Kidney (tissue), 14 donors: Measurements from ENCODE around the gene KIF12. TPM values are rescaled to one million over a fixed set of nuclear protein-coding genes. Genes with fewer than 3 reads are reported as not detected.

Source experiments
- DNase-seq, 5 donors: peaks; one replicate each; pipeline ENCODE4 v3.0.0-alpha.2; 2013 to 2020
- FAIRE-seq: peaks from 2 replicates; lab custom pipeline; 2012; peaks lifted over from hg19 to GRCh38; lab: Jason Lieb, UNC
- H3K27ac ChIP-seq, 2 donors: one replicate each; pipeline ENCODE4 v1.7.0; 2013; ENCODE audit warnings: low read depth in 2 of 2, low read length in 2 of 2, inconsistent platforms in 1 of 2
- H3K27me3 ChIP-seq: one replicate; pipeline ENCODE4 v1.7.1; 2013; ENCODE audit warnings: low read length, inconsistent platforms; ENCODE audit not compliant: control insufficient read depth, insufficient read depth
- H3K36me3 ChIP-seq, 3 donors: one replicate each; pipeline versions ENCODE4 v1.7.0 to v1.7.1; 2013; ENCODE audit warnings: low read length in 3 of 3, control low read depth in 1 of 3, inconsistent platforms in 1 of 3; ENCODE audit not compliant: insufficient read depth in 3 of 3, control insufficient read depth in 2 of 3
- H3K4me1 ChIP-seq, 3 donors: one replicate each; pipeline versions ENCODE4 v1.7.0 to v1.7.1; 2013; ENCODE audit warnings: low read length in 3 of 3, inconsistent platforms in 1 of 3, low read depth in 1 of 3; ENCODE audit not compliant: control insufficient read depth in 2 of 3, insufficient read depth in 2 of 3
- H3K4me3 ChIP-seq, 3 donors: one replicate each; pipeline versions ENCODE4 v1.7.0 to v1.8.1; 2013; ENCODE audit warnings: low read length in 3 of 3, control low read depth in 1 of 3, inconsistent platforms in 1 of 3
- H3K9ac ChIP-seq, 3 donors: one replicate each; pipeline versions ENCODE4 v1.7.0 to v1.7.1; 2013; ENCODE audit warnings: low read length in 3 of 3, control low read depth in 1 of 3, inconsistent platforms in 1 of 3
- H3K9me3 ChIP-seq, 3 donors: one replicate each; pipeline versions ENCODE4 v1.7.0 to v1.7.1; 2013; ENCODE audit warnings: low read length in 3 of 3, control low read depth in 1 of 3, inconsistent platforms in 1 of 3; ENCODE audit not compliant: control insufficient read depth in 2 of 3, insufficient read depth in 1 of 3
- CTCF ChIP-seq: IDR thresholded peaks from 3 replicates; pipeline ENCODE4 v1.5.1; 2012; ENCODE audit warnings: mild to moderate bottlenecking, moderate library complexity, borderline replicate concordance; ENCODE audit not compliant: insufficient read depth; ENCODE audit errors: extremely low read depth
- intact Hi-C: fragments of 100-400 bp; cut with DNase I; formaldehyde crosslinking; loops from one replicate; pipeline ENCODE4 v1.11.1; 2022
- polyA plus RNA-seq: library from polyadenylated mRNA; stranded (reverse); fragments of 350-450 nt; fragmentation: Illumina TruSeq; extraction: RNeasy Lipid Tissue Mini Kit (QIAGEN cat#74804); gene quantifications from one replicate; pipeline ENCODE4 v1.2.3, GENCODE V29; 2014; ENCODE audit warnings: low read depth, low replicate concordance; ENCODE audit not compliant: insufficient read depth
- total RNA-seq: library from RNA; stranded (reverse); fragmentation: NEBNext Ultra II Directional; extraction: Animal tissue kit (Norgen Biotek cat#: 25700); gene quantifications from one replicate; pipeline ENCODE4 v1.2.1, GENCODE V29; 2021
- donor health status: control.
- donor health status: control.
- donor health status: control.
- donor health status: control.
- donor health status: control.
- donor health status: DM: yes; HTN: yes; CAD: no.
- donor health status: Normal renal cell carcinoma (clear cell type).

The KIF12 gene
- total and polyA plus RNA-seq, 2 donors from 2014 or later = 155 to 202 TPM

- Histone ChIP-seq H3K4me3 (no peak overlapping the region), H3K4me1 (no peaks in the 10 kb centered on the region), H3K36me3 (no peaks in the 10 kb centered on the region), H3K27me3 (no peaks in the 10 kb centered on the region), H3K9me3 (peaks cover 0 to 8% (median 0%) of the 10 kb centered on the region in 3 donors), H3K27ac (no peak overlapping the region), H3K9ac (no peak overlapping the region)
- DNase-seq = peak in 4 of 5 donors; percentile 33 to 82 (median 54)
- intact Hi-C loops = no loop called here
- no peak for FAIRE-seq
- no peak for TF ChIP-seq CTCF
Observed at GRCh38 chr9:114124666-114125475, 25.8 kb upstream of the KIF12 start.

- FAIRE-seq (no peak), DNase-seq (peak in 1 of 5 donors; percentile 21)
- intact Hi-C loops = no loop called here
- H3K9me3 ChIP-seq = peaks cover 0 to 8% (median 0%) of the 10 kb centered on the region in 3 donors
- H3K27ac ChIP-seq = no peak overlapping the region
- no peaks in the 10 kb centered on the region for H3K27me3 ChIP-seq
- H3K9ac ChIP-seq = no peak overlapping the region
- no peaks in the 10 kb centered on the region for H3K4me1 ChIP-seq
- H3K36me3 ChIP-seq = no peaks in the 10 kb centered on the region
- no peak for TF ChIP-seq CTCF
- no peak overlapping the region for H3K4me3 ChIP-seq
Observed at GRCh38 chr9:114124138-114124537, 25.0 kb upstream of the KIF12 start.

- no peaks in the 10 kb centered on the region for H3K36me3 ChIP-seq
- TF ChIP-seq CTCF = no peak
- no peaks in the 10 kb centered on the region for H3K4me1 ChIP-seq
- no peak overlapping the region for H3K27ac ChIP-seq
- H3K4me3 ChIP-seq = no peak overlapping the region
- FAIRE-seq (no peak), DNase-seq (peak in 1 of 5 donors; percentile 29)
- no peaks in the 10 kb centered on the region for H3K27me3 ChIP-seq
- H3K9ac ChIP-seq = no peak overlapping the region
- intact Hi-C loops = no loop called here
- H3K9me3 ChIP-seq = peaks cover 0 to 8% (median 0%) of the 10 kb centered on the region in 3 donors
Observed at GRCh38 chr9:114123031-114123977, 24.2 kb upstream of the KIF12 start.
